IMR-90 (cell line): ENCODE results near the gene HDGFL1. TPM values are rescaled to one million over a fixed set of nuclear protein-coding genes. Genes with fewer than 3 reads are reported as not detected.

Experiments
- ATAC-seq: fragments of 200-7000 bp; cut with Tn5 transposase; 2 replicates; pipeline ENCODE4 v1.9.1; 2020; ENCODE audit warnings: low read depth, mild to moderate bottlenecking, moderate library complexity
- BruUV-seq: library from RNA; stranded (reverse); fragments of 400-500 nt; replicated peaks from 2 replicates; lab custom pipeline; 2021; lab: Mats Ljungman, UMichigan
- CTCF ChIA-PET: fragments of 300-600 bp; formaldehyde crosslinking; extraction: SDS; loops from one replicate; lab custom pipeline; 2021; ENCODE audit warnings: antibody characterized with exemption; lab: Yijun Ruan, JAX
- POLR2A ChIA-PET: fragments of 300-600 bp; sonication (Branson Sonifier 250); formaldehyde crosslinking; loops from one replicate; lab custom pipeline; 2022; ENCODE audit warnings: antibody characterized with exemption; ENCODE audit not compliant: unreplicated experiment; lab: Charles Lee
- DNase-seq: peaks from one replicate; pipeline ENCODE4 v3.0.0; 2013
- H2AFZ ChIP-seq: replicated peaks from 2 replicates; pipeline ENCODE3; 2013; ENCODE audit warnings: low read length, mild to moderate bottlenecking; ENCODE audit not compliant: poor library complexity
- H2AK5ac ChIP-seq: 2 replicates; pipeline ENCODE4 v1.6.1; 2013; ENCODE audit warnings: low read depth, low read length, inconsistent platforms
- H2AK9ac ChIP-seq: replicated peaks from 2 replicates; pipeline ENCODE3; 2013; ENCODE audit warnings: mild to moderate bottlenecking, low read depth, low read length, moderate library complexity; ENCODE audit not compliant: poor library complexity
- H2BK120ac ChIP-seq: 2 replicates; pipeline ENCODE4 v1.6.1; 2013; ENCODE audit warnings: low read depth, low read length, inconsistent platforms
- H2BK15ac ChIP-seq: 3 replicates; pipeline ENCODE4 v1.6.1; 2013; ENCODE audit warnings: low read depth, low read length, inconsistent platforms
- H2BK20ac ChIP-seq: 2 replicates; pipeline ENCODE4 v1.6.1; 2013; ENCODE audit warnings: low read depth, mild to moderate bottlenecking, inconsistent platforms, low read length, moderate library complexity
- H2BK5ac ChIP-seq: 2 replicates; pipeline ENCODE4 v1.6.1; 2013; ENCODE audit warnings: mild to moderate bottlenecking, low read depth, low read length, inconsistent platforms; ENCODE audit not compliant: poor library complexity, severe bottlenecking
- H3K14ac ChIP-seq: replicated peaks from 2 replicates; pipeline ENCODE4 v1.6.1; 2013; ENCODE audit warnings: low read depth, low read length, inconsistent platforms
- H3K18ac ChIP-seq: 2 replicates; pipeline ENCODE4 v1.6.1; 2013; ENCODE audit warnings: low read depth, low read length, control low read depth
- H3K23ac ChIP-seq: 2 replicates; pipeline ENCODE4 v1.6.1; 2013; ENCODE audit warnings: low read depth, low read length, inconsistent platforms
- H3K27ac ChIP-seq: 2 replicates; pipeline ENCODE4 v1.5.1; 2013; ENCODE audit warnings: mild to moderate bottlenecking, control low read depth, low read length; ENCODE audit not compliant: insufficient read depth
- H3K27me3 ChIP-seq: 2 replicates; pipeline ENCODE4 v1.6.1; 2013; ENCODE audit warnings: low read length; ENCODE audit not compliant: control insufficient read depth, insufficient read depth
- H3K36me3 ChIP-seq: 2 replicates; pipeline ENCODE4 v1.6.1; 2013; ENCODE audit warnings: low read length, mixed read lengths; ENCODE audit not compliant: control insufficient read depth, insufficient read depth
- H3K4ac ChIP-seq: 2 replicates; pipeline ENCODE4 v1.6.1; 2013; ENCODE audit warnings: low read depth, low read length, inconsistent platforms
- H3K4me1 ChIP-seq: 2 replicates; pipeline ENCODE4 v1.6.1; 2013; ENCODE audit warnings: low read length, mixed read lengths; ENCODE audit not compliant: control insufficient read depth, insufficient read depth
- H3K4me2 ChIP-seq: 2 replicates; pipeline ENCODE4 v1.6.1; 2013; ENCODE audit warnings: low read depth, mild to moderate bottlenecking, control low read depth, low read length, moderate library complexity
- H3K4me3 ChIP-seq: 2 replicates; pipeline ENCODE4 v1.5.1; 2013; ENCODE audit warnings: low read depth, mild to moderate bottlenecking, control low read depth, low read length, moderate library complexity; ENCODE audit not compliant: insufficient read depth
- H3K56ac ChIP-seq: 2 replicates; pipeline ENCODE4 v1.6.1; 2013; ENCODE audit warnings: low read length, inconsistent platforms; ENCODE audit not compliant: insufficient read depth; ENCODE audit errors: extremely low read depth
- H3K79me1 ChIP-seq, 2 experiments: 2 replicates each; pipeline ENCODE4 v1.6.1; 2013; ENCODE audit warnings: low read length in 2 of 2, inconsistent platforms in 1 of 2, low read depth in 1 of 2
- H3K9ac ChIP-seq: 2 replicates; pipeline ENCODE4 v1.6.1; 2013; ENCODE audit warnings: low read depth, low read length, control low read depth
- H3K9me1 ChIP-seq: 2 replicates; pipeline ENCODE4 v1.6.1; 2013; ENCODE audit warnings: low read length, inconsistent platforms; ENCODE audit not compliant: insufficient read depth
- H3K9me3 ChIP-seq: 2 replicates; pipeline ENCODE4 v1.6.1; 2013; ENCODE audit warnings: low read length; ENCODE audit not compliant: control insufficient read depth, insufficient read depth
- H4K20me1 ChIP-seq: 2 replicates; pipeline ENCODE4 v1.6.1; 2013; ENCODE audit warnings: low read length, inconsistent platforms; ENCODE audit not compliant: insufficient read depth
- H4K5ac ChIP-seq: 2 replicates; pipeline ENCODE4 v1.6.1; 2013; ENCODE audit warnings: mild to moderate bottlenecking, low read depth, low read length, control low read depth
- H4K8ac ChIP-seq, 2 experiments: 2 replicates each; pipeline ENCODE4 v1.6.1; 2013; ENCODE audit warnings: low read depth in 2 of 2, low read length in 2 of 2, control low read depth in 1 of 2, inconsistent platforms in 1 of 2
- H4K91ac ChIP-seq: 2 replicates; pipeline ENCODE4 v1.6.1; 2013; ENCODE audit warnings: low read depth, low read length, inconsistent platforms; ENCODE audit not compliant: insufficient read depth
- MAZ ChIP-seq: IDR thresholded peaks from 2 replicates; pipeline ENCODE4 v1.6.1; 2012; ENCODE audit warnings: low read depth, mild to moderate bottlenecking, low read length, improper control_type of control experiment, moderate library complexity, borderline replicate concordance
- NFE2L2 ChIP-seq: fragments of 150-350 bp; IDR thresholded peaks from 2 replicates; pipeline ENCODE4 v1.6.1; 2016; ENCODE audit warnings: low read depth, mild to moderate bottlenecking, low read length
- POLR2A ChIP-seq: IDR thresholded peaks from 2 replicates; pipeline ENCODE4 v1.6.1; 2012; ENCODE audit warnings: mild to moderate bottlenecking, low read depth, low read length
- RCOR1 ChIP-seq: IDR thresholded peaks from 2 replicates; pipeline ENCODE4 v1.6.1; 2012; ENCODE audit warnings: mild to moderate bottlenecking, low read length, improper control_type of control experiment; ENCODE audit not compliant: insufficient replicate concordance
- RFX5 ChIP-seq: IDR thresholded peaks from 2 replicates; pipeline ENCODE4 v1.8.0; 2012; ENCODE audit warnings: low read depth, mild to moderate bottlenecking, low read length, moderate library complexity
- SMC3 ChIP-seq: fragments of 150-350 bp; IDR thresholded peaks from 2 replicates; pipeline ENCODE4 v1.6.1; 2016; ENCODE audit warnings: low read depth, mild to moderate bottlenecking, antibody characterized with exemption, low read length, moderate library complexity
- USF2 ChIP-seq: fragments of 150-350 bp; IDR thresholded peaks from 2 replicates; pipeline ENCODE4 v1.6.1; 2017; ENCODE audit warnings: mild to moderate bottlenecking, antibody characterized with exemption, low read length, low read depth
- WGBS, 2 experiments: methylation state at CpG; one replicate each; pipeline versions ENCODE4 v1.1.5 to v1.1.7; 2013; ENCODE audit warnings: missing lambda C conversion rate in 2 of 2; ENCODE audit not compliant: insufficient read length in 1 of 2; ENCODE audit errors: extremely low coverage in 2 of 2; 5-methylcytosine and 5-hydroxymethylcytosine counted together
- dilution Hi-C: fragments of 300-500 bp; cut with HindIII; formaldehyde crosslinking; loops from one replicate; pipeline ENCODE4 v1.14.3; 2018; ENCODE audit warnings: low sequenced_read_pairs; ENCODE audit not compliant: unreplicated experiment
- in situ Hi-C: fragments of 300-500 bp; cut with MboI; formaldehyde crosslinking; loops from 3 replicates; pipeline ENCODE4 v1.14.3; 2019; ENCODE audit warnings: low sequenced_read_pairs, inconsistent platforms, mixed read lengths
- intact Hi-C: fragments of 100-400 bp; cut with micrococcal nuclease; formaldehyde crosslinking; loops from 2 replicates; pipeline ENCODE4 v1.10.0; 2022
- polyA plus RNA-seq, 3 experiments: library from polyadenylated mRNA; depleted of rRNA; stranded (reverse); fragments of >200 nt; gene quantifications; 2 replicates each; pipeline ENCODE4 v1.2.3, GENCODE V29; 2012; ENCODE audit warnings: low replicate concordance in 1 of 3
- total RNA-seq: library from RNA; depleted of rRNA; stranded (reverse); fragments of >200 nt; gene quantifications from 2 replicates; pipeline ENCODE4 v1.2.3, GENCODE V29; 2012

HDGFL1 gene
- total and polyA plus RNA-seq, 2 of the 4 experiments (the other 2 are of a cell fraction): not detected

GRCh38 chr6:22579439-22579838, 10.1 kb downstream of the HDGFL1 start:
- H3K9ac ChIP-seq: no peak overlapping the region
- H2AK5ac ChIP-seq: no peak overlapping the region
- H4K91ac ChIP-seq: no peak overlapping the region
- no peak overlapping the region for H2BK120ac ChIP-seq
- no peaks in the 10 kb centered on the region for H3K79me1 ChIP-seq
- dilution Hi-C loops (no loop called here), in situ Hi-C loops (no loop called here), intact Hi-C loops (no loop called here)
- H3K23ac ChIP-seq: no peak overlapping the region
- no peak overlapping the region for H3K18ac ChIP-seq
- H2AK9ac ChIP-seq: no peak overlapping the region
- no CpG with 5 or more reads among the region's 5 CpGs for WGBS, 2 experiments
- H3K36me3 ChIP-seq: no peaks in the 10 kb centered on the region
- no peak overlapping the region for H3K4me2 ChIP-seq
- H4K5ac ChIP-seq: no peak overlapping the region
- H3K4me3 ChIP-seq: no peak overlapping the region
- no peak overlapping the region for H2BK20ac ChIP-seq
- POLR2A ChIA-PET: no interaction called here
- DNase-seq (no peak), ATAC-seq (no peak)
- H2AFZ ChIP-seq: no peak overlapping the region
- no TSS peak for BruUV-seq
- H3K14ac ChIP-seq: no peak overlapping the region
- no peaks in the 10 kb centered on the region for H3K9me1 ChIP-seq
- no peak overlapping the region for H4K8ac ChIP-seq
- H4K20me1 ChIP-seq: no peaks in the 10 kb centered on the region
- CTCF ChIA-PET: no interaction called here
- H2BK5ac ChIP-seq: no peak overlapping the region
- TF ChIP-seq RCOR1: no peak
- TF ChIP-seq RFX5: no peak
- TF ChIP-seq NFE2L2: no peak
- no peak for TF ChIP-seq POLR2A
- TF ChIP-seq MAZ: no peak
- TF ChIP-seq USF2: no peak
- no peak for TF ChIP-seq SMC3
- no peak overlapping the region for H2BK15ac ChIP-seq
- no peak overlapping the region for H3K4ac ChIP-seq
- no peak overlapping the region for H3K56ac ChIP-seq
- no peaks in the 10 kb centered on the region for H3K4me1 ChIP-seq
- H3K9me3 ChIP-seq: no peaks in the 10 kb centered on the region
- H3K27me3 ChIP-seq: no peaks in the 10 kb centered on the region
- no peak overlapping the region for H3K27ac ChIP-seq
